GM21528 (cell line): ENCODE measurements around the gene DCK.
"Not testable (repeated sequence)": the region's sequence is repeated elsewhere in the genome, so short reads cannot be mapped to it uniquely, and the experiment has no call there.

Source experiments
- ATAC-seq: cut with Tn5 transposase; IDR thresholded peaks from one replicate; pipeline ENCODE4 v1.9.1; 2021; ENCODE audit warnings: mild to moderate bottlenecking, moderate library complexity; ENCODE audit not compliant: unreplicated experiment, low FRiP score

Gene DCK

DNA sequence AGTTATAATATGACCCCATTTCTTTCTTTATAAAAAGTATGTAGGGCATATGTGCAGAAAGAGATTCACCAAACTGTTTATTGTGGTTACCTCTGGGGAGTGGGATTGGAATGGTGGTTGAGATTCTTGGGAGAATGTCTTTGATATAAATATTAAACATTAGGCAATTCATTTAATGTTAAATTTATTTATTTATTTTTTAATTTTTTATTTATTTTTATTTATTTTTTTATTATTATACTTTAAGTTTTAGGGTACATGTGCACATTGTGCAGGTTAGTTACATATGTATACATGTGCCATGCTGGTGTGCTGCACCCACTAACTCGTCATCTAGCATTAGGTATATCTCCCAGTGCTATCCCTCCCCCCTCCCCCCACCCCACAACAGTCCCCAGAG lies 60.2 kb downstream of the DCK start:
- ATAC-seq: not testable (repeated sequence)

GRCh38 chr4:71059573-71059972 lies 66.1 kb downstream of the DCK start:
- ATAC-seq: not testable (repeated sequence)

DNA sequence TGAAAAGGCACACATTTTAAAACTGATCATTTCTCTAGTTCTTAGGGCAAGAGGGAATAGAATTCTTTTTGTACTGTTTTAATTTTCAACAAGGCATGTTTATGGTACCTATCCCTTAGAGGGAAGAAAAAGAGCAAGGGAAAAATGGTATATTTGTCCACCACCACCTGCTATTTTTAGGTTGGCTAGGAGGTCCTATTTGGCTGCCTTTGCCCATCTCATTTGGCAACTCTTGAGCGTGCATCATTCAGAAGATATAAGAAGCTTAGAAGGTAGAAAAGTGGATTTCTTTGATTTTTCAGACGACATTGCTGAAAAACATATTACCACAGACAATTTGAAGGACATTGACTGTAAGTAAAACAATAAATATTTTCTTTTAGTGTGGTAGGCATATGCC lies 69.0 kb downstream of the DCK start:
- no peak for ATAC-seq

- ATAC-seq: no peak
These were observed 70.3 kb downstream of the DCK start for GRCh38 chr4:71063711-71064110.

- no peak for ATAC-seq
These were observed 71.1 kb downstream of the DCK start for GRCh38 chr4:71064521-71064920.

- ATAC-seq: no peak
These were observed 72.6 kb downstream of the DCK start for GRCh38 chr4:71065991-71066510.

DNA sequence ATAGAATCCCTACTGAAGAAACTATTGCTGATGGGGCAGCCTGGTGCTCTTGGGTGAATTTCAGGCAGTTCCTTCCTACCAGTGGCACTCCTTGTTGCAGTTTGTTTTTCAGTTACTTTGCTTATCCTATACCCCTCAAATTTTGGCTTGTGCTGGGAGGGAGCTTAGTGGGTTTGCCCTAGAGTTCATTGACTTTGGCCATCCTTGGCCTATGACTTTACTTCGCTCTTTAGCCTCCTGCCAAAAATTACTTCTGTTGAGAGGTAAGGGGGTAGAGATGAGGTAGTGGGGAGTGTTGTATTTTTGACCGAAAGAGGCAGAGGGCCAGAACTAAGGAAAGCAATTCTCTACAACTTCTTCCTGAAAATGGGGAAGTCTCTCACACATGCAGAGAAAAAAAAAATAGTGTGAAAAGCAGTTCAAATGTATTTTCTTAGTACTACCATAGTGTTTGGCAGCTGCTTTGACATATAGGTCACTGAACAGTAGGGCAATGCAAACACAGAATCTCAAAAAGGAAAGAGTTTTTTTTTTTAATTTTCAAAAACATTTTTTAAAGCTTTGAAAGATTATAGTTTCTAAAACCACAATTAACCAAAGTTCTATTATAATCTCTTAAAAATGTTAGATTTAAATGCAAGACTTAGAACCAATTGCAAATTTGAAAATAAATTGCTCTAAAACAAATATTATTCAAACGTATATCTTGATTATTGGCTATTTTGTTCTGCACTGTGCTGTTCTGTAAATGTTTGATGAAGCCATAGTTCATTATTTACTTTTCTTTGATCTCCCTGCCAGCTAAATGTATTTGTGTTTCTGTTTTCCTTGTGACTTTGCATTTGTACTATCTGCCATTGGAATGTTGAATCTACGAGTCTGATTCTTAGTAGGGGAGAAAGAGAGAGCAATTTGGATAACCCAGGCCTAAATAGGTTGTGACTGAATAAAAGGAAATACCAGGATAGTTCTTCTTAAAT lies 73.6 kb downstream of the DCK start:
- ATAC-seq: no peak

GRCh38 chr4:71069063-71069462 lies 75.6 kb downstream of the DCK start:
- ATAC-seq: no peak

GRCh38 chr4:71070015-71070414 lies 76.6 kb downstream of the DCK start:
- ATAC-seq: no peak

- ATAC-seq: no peak
These were observed 81.2 kb downstream of the DCK start for GRCh38 chr4:71074452-71075299.
